RCC 7860 (cell line): ENCODE data around the gene TTC28.

Experiments used
- DNase-seq: peaks from one replicate; pipeline ENCODE4 v3.0.0-alpha.2; 2015; ENCODE audit warnings: low spot score
- FAIRE-seq: peaks from 2 replicates; lab custom pipeline; 2012; peaks lifted over from hg19 to GRCh38; lab: Jason Lieb, UNC

Gene TTC28

DNA sequence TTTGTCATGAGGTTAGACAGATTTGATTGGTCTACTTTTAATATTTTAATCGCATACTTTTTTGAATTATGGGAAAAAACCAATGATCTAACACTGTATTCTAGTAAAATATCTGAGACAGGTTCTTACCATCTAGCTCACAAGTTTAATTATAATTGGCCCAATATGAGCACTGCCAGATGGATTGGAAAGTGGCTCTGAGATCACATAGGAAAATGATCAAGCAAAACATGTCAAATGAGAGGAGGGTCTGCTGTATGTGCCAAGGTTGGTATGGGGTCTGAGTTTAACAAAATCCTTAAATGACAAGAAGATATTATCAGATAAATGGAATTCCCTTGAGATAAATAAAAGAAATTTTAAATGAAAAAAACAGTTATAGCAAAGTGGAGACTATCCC lies 264.7 kb downstream of the TTC28 start:
- FAIRE-seq (no peak), DNase-seq (no peak)

DNA sequence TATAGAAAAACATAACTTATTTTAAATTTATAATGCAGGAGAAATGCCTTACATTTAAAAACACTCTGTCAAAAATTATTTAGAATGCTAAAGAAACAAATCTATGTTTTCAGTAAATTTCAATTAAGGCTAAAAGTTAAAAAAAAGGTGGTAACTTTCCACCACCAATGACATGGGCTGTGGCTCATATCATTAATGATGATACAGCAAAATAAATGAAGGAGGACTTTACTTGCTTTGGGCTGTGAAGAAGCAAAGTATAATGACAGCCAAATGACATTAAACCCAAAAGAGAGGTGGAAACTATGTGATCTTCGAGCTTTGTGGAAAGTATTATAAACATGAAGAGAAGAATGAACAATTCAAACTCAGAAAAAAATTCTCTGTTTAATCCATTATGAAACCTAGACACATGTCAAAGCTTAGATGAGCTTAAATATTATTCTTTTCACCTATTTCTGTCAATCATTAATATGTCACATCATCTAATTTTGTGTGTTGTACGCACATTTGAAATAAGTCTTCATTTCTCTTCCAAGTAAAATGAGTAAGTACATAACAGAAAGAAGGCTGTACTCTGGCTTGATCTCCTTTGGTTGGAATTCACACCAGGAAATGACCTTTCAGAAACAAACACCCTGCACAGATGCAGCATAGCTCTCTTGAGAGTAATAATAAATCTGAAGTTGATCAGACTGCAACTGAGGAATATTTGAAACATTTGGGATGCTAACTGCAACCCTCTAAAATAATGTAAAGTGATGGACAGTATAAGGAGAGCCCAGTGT lies 265.8 kb downstream of the TTC28 start:
- FAIRE-seq (no peak), DNase-seq (no peak)

GRCh38 chr22:28412109-28412508 lies 267.5 kb downstream of the TTC28 start:
- FAIRE-seq = no peak

GRCh38 chr22:28411125-28411524 lies 268.5 kb downstream of the TTC28 start:
- DNase-seq = no peak
- FAIRE-seq = no peak

More at GRCh38 chr22:28412109-28412508, 267.5 kb downstream of the TTC28 start:
- DNase-seq = no peak

- DNase-seq = no peak
Measured at GRCh38 chr22:28410050-28410816, 269.4 kb downstream of the TTC28 start.

DNA sequence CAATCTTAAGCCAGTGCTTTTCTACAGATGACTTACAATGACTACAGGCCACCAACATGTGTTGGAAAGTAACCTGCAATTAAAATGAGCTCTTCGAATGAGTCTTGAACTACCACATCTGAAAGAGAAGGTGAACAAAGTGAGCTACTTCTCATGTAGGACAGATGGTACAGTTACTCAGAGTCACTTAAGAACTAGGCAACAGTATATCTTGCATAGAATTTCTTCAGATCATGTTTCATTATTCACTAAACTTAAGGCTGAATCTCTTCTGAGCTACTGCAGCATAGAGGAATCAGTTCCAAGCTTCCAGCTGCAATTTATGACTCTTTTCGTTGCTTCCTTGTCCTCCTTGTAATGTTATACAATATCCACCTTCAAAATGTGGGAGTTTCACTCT lies 270.9 kb downstream of the TTC28 start:
- DNase-seq (no peak), FAIRE-seq (no peak)

More at GRCh38 chr22:28410050-28410816, 269.4 kb downstream of the TTC28 start:
- no peak for FAIRE-seq

DNA sequence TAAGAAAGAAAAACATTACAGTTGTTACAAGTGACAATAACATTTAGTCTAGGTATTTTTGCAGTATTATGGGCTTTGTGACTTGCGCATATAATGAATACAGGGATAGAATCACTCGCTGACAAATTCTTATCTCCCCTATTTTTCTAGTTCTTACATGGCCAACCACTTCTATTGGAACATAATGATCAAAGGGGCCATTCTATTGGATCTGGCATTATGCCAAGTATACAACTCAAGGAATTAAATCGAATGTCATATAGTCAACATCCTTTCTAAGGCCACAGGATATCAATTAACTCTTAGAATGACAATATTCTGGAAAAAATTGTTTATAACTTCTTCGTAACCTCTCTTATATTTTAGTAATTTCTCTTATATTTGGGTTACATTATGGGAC lies 272.0 kb downstream of the TTC28 start:
- FAIRE-seq (no peak), DNase-seq (no peak)

DNA sequence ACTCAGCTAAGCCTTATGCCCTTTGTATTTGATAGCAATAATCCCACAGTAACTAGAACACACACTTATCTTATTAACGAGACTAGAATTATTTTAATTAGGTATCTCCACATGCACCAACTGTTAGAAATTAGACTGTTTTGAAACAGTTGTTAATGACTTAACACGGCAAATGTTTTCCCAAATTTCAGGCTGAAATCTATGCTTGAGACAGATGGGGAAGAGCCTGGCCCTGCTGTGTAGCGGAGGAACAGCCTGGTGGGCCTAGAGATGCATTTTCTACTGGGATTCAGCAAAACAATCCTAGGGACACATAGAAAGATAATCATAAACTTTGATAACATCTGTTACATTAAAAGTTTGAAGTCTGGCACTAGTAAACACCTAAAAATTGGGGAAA lies 273.4 kb downstream of the TTC28 start:
- FAIRE-seq = no peak
- no peak for DNase-seq

DNA sequence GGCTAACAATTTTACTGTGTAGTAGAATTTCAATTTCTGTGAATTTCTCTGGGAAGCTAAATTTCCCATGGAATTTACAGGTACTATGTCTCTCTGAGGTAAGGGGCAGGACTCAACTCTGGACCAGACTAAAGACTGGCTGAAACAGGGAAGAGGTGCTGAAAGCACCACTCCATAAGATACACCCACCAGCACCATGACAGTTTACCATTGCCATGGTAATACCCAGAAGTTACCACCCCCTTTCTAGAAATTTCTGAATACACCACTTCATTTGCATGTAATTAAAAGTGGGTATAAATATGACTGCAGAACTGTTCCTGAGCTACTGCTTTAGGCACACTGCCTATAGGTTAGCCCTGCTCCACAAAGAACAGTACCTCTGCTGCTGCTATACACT lies 274.1 kb downstream of the TTC28 start:
- DNase-seq (no peak), FAIRE-seq (no peak)

- DNase-seq (no peak), FAIRE-seq (no peak)
Measured at GRCh38 chr22:28402539-28402938, 277.1 kb downstream of the TTC28 start.

DNA sequence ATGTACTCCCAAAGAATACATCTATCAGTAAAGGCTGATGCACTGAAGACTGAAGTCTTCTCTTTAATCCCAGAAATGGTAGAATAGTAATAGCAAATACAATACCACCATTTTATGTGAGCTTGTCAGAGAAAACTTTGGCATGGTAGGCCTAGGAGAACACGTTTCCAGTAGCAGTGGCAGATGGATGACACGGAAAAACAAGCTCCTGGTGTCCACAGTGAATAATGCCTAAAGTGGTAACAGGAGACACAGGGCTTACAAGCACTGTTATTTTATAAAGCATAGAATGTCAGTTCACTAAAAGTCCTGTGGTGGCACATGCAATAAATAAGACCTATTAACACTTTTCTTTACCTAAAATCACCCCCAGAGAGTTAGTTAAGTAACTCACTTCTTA lies 277.6 kb downstream of the TTC28 start:
- FAIRE-seq = no peak
- DNase-seq = no peak

GRCh38 chr22:28398981-28399380 lies 280.7 kb downstream of the TTC28 start:
- DNase-seq (no peak), FAIRE-seq (no peak)

DNA sequence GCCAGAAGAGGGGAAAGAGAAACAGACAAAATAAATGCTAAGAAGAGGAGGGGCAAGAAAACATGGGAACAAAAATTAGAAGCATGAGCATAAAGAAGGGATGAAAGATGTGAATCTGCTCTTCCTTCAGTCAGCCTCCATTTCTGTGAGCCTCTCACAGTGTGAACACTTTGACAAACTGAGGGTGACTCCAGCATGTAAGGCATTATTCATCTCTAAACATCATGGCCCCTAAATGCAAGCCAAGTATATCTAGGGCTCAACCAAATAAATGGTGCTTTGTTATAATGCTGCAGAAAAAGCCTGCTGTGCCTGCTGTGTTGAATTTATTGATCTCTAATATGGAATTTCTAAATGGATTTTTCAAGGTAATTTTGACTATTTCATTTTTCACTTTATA lies 281.3 kb downstream of the TTC28 start:
- no peak for DNase-seq
- FAIRE-seq = no peak

DNA sequence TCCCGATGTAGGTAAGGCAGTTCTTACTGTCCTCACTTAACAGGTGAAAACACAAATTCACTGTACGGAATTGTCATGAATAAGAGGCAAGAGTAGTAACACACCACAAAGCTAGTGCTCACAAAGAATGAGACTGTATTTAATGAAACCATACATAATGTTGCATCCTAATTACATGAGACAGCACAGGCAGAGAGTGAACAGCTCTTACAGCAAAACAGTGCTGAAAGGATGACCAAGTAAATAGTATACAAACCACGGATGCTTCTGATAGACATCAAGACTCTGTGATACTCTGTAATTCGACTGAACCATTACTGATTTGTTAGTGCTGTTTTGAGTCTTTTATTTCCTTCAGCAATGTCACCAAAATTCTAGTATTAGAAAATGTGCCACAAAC lies 282.3 kb downstream of the TTC28 start:
- FAIRE-seq (no peak), DNase-seq (no peak)

GRCh38 chr22:28395920-28396753 lies 283.5 kb downstream of the TTC28 start:
- DNase-seq (no peak), FAIRE-seq (no peak)

GRCh38 chr22:28395520-28395919 lies 284.1 kb downstream of the TTC28 start:
- no peak for FAIRE-seq
- no peak for DNase-seq

GRCh38 chr22:28394513-28395110 lies 285.0 kb downstream of the TTC28 start:
- FAIRE-seq = no peak
- DNase-seq = no peak

GRCh38 chr22:28381429-28382167 lies 298.0 kb downstream of the TTC28 start:
- FAIRE-seq (no peak), DNase-seq (no peak)

- FAIRE-seq = no peak
- DNase-seq = no peak
Measured at GRCh38 chr22:28379951-28380350, 299.7 kb downstream of the TTC28 start.

DNA sequence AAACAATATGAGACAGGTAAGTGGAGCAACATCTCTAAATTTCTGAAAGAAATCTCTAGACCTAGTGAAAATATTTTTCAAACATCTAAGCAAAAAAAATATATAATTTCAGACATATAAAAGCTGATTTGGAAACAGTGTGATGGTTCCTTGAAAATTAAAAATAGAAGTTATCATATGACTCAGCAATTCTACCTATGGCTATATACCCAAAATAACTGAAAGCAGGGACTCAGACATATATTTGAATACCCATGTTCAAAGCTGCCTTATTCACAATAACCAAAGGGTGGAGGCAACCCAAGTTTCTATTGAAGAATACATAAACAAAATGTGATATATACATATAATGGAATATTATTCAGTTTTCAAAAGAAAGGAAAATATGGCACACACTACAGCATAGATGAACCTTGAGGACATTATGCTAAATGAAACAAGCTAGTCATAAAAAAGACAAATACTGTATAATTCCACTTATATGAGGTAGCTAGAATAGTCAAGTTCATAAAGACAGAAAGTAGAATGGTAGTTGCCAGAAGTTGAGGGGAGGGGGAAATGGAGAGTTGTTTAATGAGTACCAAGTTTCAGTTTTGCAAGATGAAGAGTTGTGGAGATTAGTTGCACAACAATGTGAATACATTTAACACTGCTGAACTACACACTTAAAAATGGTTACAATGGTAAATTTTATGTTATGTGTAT lies 300.4 kb downstream of the TTC28 start:
- DNase-seq (no peak), FAIRE-seq (no peak)
